NCI-H226 (cell line): ENCODE results near the gene ALDH9A1.
"Not testable (repeated sequence)": the region's sequence is repeated elsewhere in the genome, so short reads cannot be mapped to it uniquely, and the experiment has no call there.

Source experiments
- DNase-seq: peaks from one replicate; pipeline ENCODE4 v3.0.0-alpha.2; 2015

The ALDH9A1 gene

DNA sequence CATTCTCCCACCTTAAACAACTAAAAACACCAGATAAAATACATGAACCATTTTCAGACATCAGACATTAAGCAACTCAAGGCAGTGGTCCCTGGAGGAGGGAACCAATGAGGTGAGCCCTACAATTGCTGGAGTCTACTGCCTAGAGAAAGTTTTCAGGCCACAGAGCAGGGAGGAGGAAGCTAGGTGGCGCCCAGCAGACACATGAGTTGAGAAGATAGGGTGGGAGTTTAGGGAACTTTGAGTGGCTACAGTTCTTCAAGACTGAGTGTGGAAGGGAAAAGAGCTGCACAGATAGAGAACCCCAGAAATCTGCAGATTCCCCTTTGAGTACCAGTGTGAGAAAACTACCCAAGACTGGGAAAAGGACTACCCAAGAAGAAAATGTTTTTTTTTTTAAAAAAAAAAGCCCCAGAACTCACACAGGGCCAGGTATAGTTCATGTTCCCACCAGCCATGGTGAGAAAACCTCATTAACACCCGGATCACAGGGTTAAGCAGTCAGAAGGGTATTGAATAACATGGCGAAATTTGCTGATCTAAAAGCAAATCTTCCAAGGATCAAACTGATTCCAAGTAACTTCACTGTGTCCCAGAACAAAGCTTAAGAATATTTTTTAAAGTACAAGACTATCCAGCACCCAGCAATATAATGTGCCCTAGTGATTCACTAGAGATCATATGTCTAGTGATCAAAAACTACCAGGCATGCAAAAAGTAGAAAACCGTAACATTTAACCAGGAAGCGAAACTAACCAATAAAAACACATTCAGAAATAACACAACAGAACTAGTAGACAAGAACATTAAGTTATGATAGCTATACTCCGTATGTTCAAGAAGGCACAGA, 12.0 kb downstream of the ALDH9A1 start:
- no peak for DNase-seq

GRCh38 chr1:165683848-165684485, 14.4 kb downstream of the ALDH9A1 start:
- no peak for DNase-seq

DNA sequence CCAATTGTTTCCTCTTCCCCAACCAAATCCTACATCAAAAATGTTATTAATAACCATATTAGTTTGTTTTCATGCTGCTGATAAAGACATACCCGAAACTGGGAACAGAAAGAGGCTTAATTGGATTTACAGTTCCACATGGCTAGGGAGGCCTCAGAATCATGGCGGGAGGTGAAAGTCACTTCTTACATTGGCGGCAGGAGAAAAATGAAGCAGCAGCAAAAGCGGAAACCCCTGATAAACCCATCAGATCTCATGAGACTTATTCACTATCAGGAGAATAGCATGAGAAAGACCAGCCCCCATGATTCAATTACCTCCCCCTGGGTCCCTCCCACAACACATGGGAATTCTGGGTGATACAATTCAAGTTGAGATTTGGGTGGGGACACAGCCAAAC, 17.6 kb downstream of the ALDH9A1 start:
- not testable (repeated sequence) for DNase-seq

DNA sequence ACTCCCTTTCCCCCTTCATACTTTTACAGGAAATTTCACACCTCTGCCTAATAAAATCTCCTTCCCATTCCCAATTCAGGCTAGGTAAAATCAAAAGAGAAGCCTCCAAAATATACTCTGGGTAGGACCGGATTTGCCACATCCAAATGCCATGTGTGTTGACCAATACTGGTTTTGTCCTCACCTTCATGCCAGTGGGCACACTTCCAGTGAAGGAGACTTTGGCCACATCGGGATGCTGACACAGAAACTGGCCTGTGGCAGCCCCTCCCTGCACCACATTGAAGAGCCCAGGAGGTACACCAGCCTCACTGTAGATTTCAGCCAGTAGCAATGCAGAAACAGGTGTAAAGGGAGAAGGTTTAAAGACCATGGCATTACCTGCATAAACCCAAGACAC, 18.1 kb downstream of the ALDH9A1 start:
- no peak for DNase-seq

DNA sequence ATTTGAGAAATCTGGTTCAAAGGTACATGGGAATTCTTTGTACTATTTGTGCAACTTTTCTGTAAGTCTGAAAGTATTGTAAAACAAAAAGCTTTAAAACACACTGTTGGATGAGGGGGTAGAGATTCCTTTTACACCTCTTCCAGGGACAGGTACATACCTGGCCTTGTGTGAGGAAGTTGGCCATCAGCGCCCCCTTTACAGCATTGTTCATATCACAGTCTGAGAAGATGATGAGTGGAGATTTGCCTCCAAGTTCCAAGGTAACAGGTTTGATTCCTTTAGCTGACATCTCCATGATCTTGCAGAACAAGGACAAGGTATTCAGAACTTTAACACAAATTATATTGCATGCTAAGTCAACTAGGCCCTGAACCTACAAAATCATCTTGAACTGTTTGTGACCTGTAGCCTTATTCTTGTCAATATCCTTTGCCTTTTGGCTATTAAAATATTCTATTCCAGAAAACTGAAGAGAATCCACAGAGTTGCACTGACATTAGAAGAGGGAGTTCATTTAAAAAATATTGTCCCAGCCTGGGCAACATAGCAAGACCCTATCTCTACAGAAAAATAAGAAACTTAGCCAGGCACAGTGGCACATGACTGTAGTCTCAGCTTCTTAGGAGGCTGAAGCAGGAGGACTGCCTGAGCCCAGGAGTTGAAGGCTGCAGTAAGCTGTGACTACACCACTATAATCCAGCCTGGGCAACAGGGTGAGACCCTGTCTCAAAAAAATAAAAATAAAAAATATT, 18.9 kb downstream of the ALDH9A1 start:
- no peak for DNase-seq

DNA sequence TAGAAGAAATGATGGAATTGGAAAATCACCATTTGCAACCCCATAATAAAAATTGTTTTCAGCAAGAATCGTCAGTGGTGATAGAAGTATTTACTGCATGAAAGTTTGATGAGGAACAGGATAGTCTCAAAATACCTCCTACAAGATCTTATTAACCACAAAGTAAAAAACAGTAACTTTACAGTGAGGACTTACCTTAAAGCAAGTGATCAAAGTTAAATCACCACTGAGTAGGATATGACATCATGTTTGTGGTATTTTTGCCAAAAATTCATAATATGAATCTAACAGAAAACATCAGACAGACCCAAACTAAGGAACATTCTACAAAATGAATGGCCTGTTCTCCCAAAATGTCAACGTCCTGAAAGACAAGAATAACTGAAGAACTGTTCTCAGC, 19.9 kb downstream of the ALDH9A1 start:
- DNase-seq = no peak

- DNase-seq = no peak
Observed at GRCh38 chr1:165675794-165676193, 22.6 kb downstream of the ALDH9A1 start.

GRCh38 chr1:165674599-165674998, 23.8 kb downstream of the ALDH9A1 start:
- DNase-seq = peak; percentile 60

DNA sequence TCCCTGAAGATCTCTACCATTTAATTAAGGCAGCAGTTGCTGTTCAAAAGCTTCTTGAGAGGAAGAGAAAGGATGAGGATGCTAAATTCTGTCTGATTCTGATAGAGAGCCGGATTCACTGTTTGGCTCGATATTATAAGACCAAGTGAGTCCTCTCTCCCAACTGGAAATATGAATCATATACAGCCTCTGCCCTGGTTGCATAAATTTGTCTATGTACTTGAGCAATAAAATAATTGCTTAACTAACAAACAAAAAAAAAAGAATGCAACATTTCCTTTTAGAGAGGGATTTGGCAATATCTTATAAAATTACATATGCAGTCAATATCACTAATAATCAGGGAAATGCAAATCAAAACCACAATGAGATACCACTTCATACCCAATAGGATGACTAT, 26.8 kb downstream of the ALDH9A1 start:
- no peak for DNase-seq

GRCh38 chr1:165668184-165668583, 30.2 kb downstream of the ALDH9A1 start:
- no peak for DNase-seq

GRCh38 chr1:165666152-165666825, 32.1 kb downstream of the ALDH9A1 start:
- no peak for DNase-seq

- no peak for DNase-seq
Observed at GRCh38 chr1:165662186-165662585, 36.2 kb downstream of the ALDH9A1 start.

- DNase-seq = no peak
Observed at GRCh38 chr1:165661703-165662102, 36.7 kb downstream of the ALDH9A1 start.

DNA sequence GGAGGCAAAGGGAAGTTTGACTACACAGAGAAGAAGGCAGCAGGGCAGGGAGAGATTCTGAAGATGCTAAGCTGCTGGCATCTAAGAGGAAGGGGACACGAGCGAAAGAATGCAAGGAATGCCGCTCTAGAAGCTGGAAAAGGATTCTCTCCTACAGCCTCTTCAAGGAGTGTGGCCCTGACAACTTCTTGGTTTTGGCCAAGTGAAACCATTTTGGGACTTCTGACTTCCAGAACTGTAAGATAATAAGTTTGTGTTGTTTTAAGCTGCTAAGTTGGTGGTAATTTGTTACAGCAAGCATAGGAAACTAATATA, 38.8 kb downstream of the ALDH9A1 start:
- no peak for DNase-seq

DNA sequence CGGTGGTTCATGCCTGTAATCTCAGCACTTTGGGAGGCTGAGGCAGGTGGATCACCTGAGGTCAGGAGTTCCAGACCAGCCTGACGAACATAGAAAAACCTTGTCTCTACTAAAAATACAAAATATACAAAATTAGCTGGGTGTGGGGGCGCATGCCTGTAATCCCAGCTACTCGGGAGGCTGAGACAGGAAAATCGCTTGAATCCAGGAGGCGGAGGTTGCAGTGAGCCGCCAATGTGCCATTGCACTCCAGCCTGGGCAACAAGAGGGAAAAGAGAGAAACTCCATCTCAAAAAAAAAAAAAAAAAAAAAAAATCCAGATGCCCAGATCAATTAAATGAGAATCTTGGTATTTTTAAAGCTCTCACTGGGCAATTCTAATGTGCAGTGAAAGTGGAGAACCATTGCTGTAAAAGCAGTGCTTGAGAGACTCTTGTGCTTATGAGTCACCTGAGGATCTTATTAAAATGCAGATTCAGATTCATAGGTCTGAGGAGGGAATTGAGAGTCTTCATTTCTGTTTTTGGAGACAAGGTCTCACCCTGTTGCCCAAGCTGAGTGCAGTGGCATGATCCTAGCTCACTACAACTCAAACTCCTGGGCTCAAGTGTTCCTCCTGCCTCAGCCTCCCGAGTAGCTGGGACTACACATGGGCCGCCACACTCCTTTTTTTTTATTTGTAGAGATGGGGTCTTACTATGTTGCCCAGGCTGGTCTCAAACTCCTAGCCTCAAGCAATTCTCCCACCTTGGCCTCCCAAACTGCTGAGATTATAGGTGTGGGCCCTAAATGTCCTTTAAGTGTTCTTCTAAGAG, 39.4 kb downstream of the ALDH9A1 start:
- DNase-seq = not testable (repeated sequence)

DNA sequence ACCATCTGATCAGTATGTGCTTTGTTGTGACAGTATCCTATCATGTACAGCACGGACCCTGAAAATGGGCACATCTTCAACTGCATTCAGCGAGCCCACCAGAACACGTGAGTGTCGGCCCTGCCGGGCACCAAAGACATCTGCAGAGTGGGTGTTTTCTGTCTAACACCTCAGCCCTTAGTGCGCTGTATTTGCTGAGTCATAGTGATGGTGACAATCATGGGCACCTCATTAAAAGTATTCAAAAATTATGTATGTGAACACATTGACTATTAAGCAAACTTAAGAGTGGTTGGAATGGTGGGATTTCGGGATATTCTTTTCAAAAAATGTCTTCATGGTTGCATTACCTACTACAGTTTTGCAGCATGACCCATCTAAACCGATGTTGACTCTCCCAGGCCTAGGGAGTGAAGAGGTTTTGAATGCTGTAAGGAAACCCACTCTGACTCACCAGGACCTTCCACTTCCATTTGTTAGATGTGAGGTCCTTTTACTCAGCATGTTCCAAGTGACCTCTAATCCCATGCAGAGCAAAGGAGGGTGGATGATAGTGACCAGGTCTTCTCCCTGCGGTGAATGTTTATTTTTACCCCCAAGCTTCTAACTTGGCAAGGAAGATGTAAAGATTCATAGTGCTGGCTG, 47.3 kb downstream of the ALDH9A1 start:
- no peak for DNase-seq

GRCh38 chr1:165648919-165649572, 49.3 kb downstream of the ALDH9A1 start:
- DNase-seq = no peak

GRCh38 chr1:165647970-165648369, 50.4 kb downstream of the ALDH9A1 start:
- no peak for DNase-seq

DNA sequence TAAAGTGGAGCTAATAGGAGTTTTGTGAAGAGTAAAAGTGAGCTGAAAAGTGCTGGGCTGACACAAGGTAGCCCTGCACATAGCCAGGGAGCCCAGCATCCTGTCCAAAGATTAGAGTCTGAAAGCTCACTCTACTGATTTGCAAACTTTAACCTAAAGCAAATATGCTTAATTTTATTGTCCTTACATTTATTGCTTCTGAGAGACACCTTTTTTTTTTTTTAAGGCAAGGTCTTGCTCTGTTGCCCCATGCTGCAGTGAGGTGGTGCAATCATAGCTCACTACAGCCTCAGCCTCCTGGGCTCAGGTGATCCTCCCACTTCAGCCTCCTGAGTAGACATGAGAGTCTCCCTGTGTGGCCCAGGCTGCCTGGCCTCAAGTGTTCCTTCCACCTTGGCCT, 50.8 kb downstream of the ALDH9A1 start:
- DNase-seq = no peak

- DNase-seq = no peak
Observed at GRCh38 chr1:165645654-165646366, 52.6 kb downstream of the ALDH9A1 start.
